Mesodermal cell (in vitro differentiated cells): Measurements from ENCODE around the gene TBC1D26.
"Not testable (repeated sequence)": the region's sequence is repeated elsewhere in the genome, so short reads cannot be mapped to it uniquely, and the experiment has no call there.

Experiments
- H3K27ac ChIP-seq: 2 replicates; pipeline ENCODE4 v1.7.0; 2013; ENCODE audit warnings: mild to moderate bottlenecking, low read depth, low read length, moderate library complexity; ENCODE audit not compliant: severe bottlenecking
- H3K36me3 ChIP-seq: 2 replicates; pipeline ENCODE4 v1.7.1; 2013; ENCODE audit warnings: mild to moderate bottlenecking, low read length, moderate library complexity; ENCODE audit not compliant: control insufficient read depth, insufficient read depth
- H3K4me1 ChIP-seq: one replicate; pipeline ENCODE4 v1.7.1; 2013; ENCODE audit warnings: mild to moderate bottlenecking, low read length; ENCODE audit not compliant: insufficient read depth, control insufficient read depth, poor library complexity, severe bottlenecking
- H3K4me3 ChIP-seq: 2 replicates; pipeline ENCODE4 v1.7.0; 2013; ENCODE audit warnings: low read length, control low read depth, mild to moderate bottlenecking; ENCODE audit not compliant: insufficient read depth, poor library complexity, severe bottlenecking; ENCODE audit errors: extremely low read depth
- H3K9me3 ChIP-seq: 2 replicates; pipeline ENCODE4 v1.7.1; 2013; ENCODE audit warnings: mild to moderate bottlenecking, low read length, moderate library complexity; ENCODE audit not compliant: control insufficient read depth
- WGBS, 2 experiments: methylation state at CpG; one replicate each; pipeline ENCODE4 v1.1.5; 2013; ENCODE audit warnings: missing lambda C conversion rate in 2 of 2; ENCODE audit not compliant: insufficient coverage in 2 of 2; 5-methylcytosine and 5-hydroxymethylcytosine counted together

The TBC1D26 gene

DNA sequence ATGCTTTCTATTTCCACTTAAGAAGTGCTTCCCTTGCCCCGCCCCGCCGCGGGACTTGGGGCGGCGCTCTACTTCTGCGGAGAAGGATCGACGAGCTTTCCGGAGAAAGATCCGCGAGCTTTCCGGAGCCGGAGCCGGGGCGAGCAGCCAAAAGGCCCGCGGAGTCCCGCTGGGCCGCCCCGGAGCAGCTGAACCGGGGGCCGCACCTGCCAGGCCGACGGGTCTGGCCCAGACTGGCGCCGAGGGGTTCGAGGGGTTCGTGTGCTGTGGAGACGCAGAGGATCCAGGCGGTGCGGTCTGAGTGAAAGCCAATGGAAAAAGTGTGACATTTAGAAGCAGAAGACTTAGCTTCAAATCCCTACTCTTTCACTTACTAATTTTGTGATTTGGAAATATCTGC, 50.8 kb downstream of the TBC1D26 start:
- Histone ChIP-seq H3K4me1 (no peaks in the 10 kb centered on the region), H3K36me3 (no peaks in the 10 kb centered on the region), H3K27ac (no peak overlapping the region), H3K9me3 (peaks cover 12% of the 10 kb centered on the region), H3K4me3 (no peak overlapping the region)
- WGBS, 2 experiments: 91 to 93% methylated on average over 21 to 26 of the region's 32 CpGs

DNA sequence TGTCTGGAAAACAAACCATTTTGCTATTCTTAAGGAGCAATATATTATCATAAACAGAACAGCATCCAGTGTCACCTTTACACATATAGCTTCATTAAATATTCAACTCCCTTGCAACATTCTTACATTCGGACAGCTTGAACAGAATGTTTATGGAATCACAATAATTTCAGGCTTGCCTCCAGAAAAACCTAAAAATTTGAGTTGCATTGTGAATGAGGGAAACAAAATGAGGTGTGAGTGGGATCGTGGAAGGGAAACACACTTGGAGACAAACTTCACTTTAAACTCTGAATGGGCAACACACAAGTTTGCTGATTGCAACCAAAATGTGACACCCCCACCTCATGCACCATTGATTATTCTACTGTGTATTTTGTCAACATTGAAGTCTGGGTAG, 51.4 kb downstream of the TBC1D26 start:
- WGBS, 2 experiments: 86 to 100% methylated on average over 1 of the region's 2 CpGs

DNA sequence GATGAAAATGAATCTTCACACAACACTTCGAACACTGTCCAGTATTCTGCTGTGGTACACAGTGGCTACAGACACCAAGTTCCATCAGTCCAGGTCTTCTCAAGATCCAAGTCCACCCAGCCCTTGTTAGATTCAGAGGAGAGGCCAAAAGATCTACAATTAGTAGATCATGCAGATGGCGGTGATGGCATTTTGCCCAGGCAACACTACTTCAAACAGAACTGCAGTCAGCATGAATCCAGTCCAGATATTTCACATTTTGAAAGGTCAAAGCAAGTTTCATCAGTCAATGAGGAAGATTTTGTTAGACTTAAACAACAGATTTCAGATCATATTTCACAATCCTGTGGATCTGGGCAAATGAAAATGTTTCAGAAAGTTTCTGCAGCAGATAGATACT, 52.3 kb downstream of the TBC1D26 start:
- 82 to 100% methylated on average over 1 to 2 of the region's 2 CpGs for WGBS, 2 experiments

More for the DNA sequence above, 51.4 kb downstream of the TBC1D26 start:
- no peaks in the 10 kb centered on the region for H3K4me1 ChIP-seq
- H3K4me3 ChIP-seq: no peak overlapping the region
- H3K9me3 ChIP-seq: peaks cover 12% of the 10 kb centered on the region
- no peak overlapping the region for H3K27ac ChIP-seq
- no peaks in the 10 kb centered on the region for H3K36me3 ChIP-seq

DNA sequence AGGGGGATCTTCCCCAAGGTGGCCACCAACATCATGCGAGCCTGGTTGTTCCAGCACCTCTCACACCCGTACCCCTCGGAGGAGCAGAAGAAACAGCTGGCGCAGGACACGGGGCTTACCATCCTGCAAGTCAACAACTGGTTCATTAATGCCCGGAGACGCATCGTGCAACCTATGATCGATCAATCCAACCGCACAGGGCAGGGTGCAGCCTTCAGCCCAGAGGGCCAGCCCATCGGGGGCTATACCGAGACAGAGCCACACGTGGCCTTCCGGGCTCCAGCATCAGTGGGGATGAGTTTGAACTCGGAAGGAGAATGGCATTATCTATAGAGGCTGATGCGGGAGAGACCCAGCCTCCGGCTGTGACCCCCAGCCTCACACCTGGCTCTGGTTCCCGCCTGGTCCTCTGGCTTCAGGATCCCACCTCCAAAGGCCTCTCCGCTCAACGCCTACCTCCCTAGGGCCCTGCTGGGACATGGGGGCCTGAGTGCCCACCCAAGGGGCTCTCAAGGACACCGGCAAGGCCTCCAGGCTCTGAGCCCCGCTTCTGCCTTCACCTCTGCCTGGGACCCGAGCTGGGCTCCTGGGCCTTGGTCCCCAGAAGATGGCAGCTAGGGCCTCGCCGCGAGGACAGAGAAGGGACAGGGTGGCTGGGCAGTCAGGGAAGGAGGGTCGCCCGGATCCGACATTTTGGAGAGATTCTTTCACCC, 55.4 kb downstream of the TBC1D26 start:
- H3K4me3 ChIP-seq, H3K4me1 ChIP-seq, H3K27ac ChIP-seq, H3K9me3 ChIP-seq, H3K36me3 ChIP-seq: not testable (repeated sequence)
- WGBS, 2 experiments: 96 to 100% methylated on average over 13 to 18 of the region's 29 CpGs

More for the DNA sequence above, 52.3 kb downstream of the TBC1D26 start:
- not testable (repeated sequence) for H3K4me1 ChIP-seq, H3K36me3 ChIP-seq, H3K27ac ChIP-seq, H3K4me3 ChIP-seq, H3K9me3 ChIP-seq

DNA sequence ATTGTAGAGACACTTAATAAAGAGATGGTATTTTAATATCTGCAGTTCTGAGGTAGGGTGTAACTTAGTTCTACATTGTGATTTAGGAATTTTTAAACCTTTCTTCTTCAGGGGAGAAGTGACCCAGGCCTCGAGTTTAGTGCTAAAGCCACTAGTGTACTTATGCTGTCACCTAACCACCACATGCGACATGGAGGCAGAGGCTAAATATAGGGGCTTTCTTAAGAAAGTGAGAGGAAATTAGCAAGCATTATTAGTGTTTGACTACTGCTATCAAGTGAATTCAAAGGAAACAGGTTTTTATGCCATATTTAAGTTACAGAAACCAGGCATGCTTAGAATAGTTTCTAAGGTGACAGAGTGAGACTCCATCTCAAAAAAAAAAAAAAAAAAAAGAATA, 56.3 kb downstream of the TBC1D26 start:
- not testable (repeated sequence) for H3K4me1 ChIP-seq, H3K36me3 ChIP-seq, H3K9me3 ChIP-seq, H3K27ac ChIP-seq, H3K4me3 ChIP-seq
- WGBS, 2 experiments: no CpG with 5 or more reads among the region's 2 CpGs
